NCI-H146 treated with DMSO at 0.1 percent for 48 hours (cell line): ENCODE results near the gene PIK3R6.
A peak's percentile ranks its signal among the peaks of the same experiment; 100 is the strongest.

Source experiments
- DNase-seq: peaks from one replicate; lab custom pipeline; 2025; ENCODE audit not compliant: unreplicated experiment; lab: John Stamatoyannopoulos, UW

Gene PIK3R6, protein sequence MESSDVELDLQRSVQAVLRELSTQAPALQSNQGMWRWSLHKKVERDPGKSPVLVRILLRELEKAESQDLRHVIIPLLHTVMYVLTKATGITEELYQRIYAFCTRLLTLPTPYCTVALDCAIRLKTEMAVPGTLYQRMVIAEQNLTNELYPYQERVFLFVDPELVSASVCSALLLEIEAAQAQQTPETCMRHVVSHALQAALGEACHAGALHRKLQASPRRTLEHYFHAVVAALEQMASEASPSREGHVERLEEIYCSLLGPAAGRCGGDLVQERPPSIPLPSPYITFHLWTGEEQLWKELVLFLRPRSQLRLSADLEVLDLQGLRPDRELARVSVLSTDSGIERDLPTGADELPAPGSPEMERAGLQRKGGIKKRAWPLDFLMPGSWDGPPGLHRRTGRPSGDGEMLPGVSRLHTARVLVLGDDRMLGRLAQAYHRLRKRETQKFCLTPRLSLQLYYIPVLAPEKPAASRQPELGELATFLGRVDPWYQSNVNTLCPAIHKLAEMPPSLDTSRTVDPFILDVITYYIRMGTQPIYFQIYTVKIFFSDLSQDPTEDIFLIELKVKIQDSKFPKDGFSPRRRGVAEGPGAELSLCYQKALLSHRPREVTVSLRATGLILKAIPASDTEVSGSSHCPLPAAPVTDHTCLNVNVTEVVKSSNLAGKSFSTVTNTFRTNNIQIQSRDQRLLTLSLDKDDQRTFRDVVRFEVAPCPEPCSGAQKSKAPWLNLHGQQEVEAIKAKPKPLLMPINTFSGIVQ

DNA sequence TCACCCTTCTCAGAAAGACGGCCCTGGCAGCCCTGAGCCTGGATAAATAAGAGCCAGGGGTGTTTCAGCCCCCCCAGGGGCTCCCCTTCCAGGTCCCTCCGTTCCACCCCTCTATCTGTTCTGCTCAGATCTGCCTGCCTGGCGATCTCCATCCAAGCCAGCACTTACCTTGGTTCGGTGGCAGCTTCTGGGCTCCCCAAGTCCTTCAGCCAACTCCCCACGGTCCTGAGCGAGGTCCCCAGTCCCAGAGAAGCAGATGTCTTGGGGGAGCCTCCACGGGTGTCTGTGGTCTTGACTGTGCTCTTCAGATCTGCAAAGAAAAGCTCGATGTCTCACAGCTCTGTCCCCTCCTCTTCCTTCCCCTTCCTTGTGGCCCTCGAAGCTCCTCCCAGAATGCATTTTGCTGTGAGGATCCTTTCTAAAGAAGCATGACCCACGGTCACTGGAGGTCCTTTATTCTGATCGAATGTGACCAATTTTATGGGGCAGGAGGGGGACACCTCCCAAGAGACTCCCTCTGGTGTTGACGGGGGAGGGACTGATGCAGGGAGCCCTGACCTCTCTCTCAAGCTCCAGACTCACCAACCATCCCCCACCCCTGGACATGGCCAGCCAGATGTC, at the start of gene PIK3R6:
Gene PIK3R6 (minus strand): TSS at position 314 of the 621 bp plus-strand sequence. CDS start 17,880 bp downstream, outside the sequence.
- peak; percentile 43 for DNase-seq

DNA sequence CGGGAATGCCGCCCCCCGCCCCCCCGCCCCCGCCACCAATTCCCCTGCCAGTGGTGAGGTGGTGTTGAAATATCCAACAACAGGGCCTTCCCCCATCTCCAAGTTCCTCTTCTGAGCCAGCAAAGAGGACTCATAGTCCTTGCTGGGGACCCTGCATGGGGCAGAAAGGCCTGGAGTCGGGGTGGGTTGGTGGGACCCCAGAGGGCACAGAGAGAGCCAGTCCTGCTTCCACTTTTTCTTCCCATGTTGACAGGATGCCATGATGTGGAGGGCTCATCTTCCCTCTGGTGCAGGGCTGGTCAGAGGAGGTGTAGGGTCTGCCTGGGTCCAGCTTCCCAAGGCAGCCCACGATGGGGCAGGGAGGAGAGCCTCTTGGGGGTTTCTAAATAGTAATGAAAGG, 49.0 kb upstream of the PIK3R6 start:
- DNase-seq, result no peak

DNA sequence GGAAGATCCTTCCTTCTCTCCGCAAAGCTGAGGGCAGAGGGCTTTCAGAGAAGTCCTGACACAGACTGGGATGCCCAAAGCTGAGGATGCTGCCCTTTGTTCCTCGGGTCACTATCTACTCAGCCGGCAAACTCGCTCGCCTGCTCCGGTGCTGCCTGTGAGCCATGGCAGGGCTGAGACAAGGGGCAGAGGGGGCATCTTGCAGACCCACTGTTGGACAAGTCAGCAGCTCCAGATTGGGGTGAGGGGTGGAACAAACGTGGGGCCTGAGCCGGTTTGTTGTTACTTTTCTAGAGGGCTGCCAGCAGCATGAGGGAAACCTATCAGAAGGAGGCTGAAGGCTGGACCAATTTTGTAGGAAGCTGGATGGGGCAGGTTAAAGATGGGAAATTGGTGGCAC, 47.1 kb upstream of the PIK3R6 start:
- DNase-seq, result no peak

DNA sequence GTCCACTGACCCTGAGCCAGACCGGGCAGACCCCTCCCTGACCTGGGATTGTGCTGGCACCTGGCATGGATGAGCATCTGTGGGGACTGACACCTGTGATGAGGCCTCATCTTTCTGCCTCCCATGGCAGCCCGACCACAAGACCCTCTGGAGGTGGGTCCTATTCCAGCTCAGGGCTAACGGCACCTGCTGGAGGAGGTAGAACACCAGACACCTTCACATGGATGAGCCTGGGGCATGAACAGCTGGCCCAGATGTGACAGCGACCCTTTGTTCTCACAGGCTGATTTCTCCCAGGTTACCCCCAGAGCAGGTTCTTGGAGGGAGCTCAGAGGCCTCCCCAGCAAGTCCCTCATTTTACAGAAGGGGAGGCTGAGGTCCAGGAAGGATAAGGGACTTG, 46.4 kb upstream of the PIK3R6 start:
- no peak for DNase-seq

DNA sequence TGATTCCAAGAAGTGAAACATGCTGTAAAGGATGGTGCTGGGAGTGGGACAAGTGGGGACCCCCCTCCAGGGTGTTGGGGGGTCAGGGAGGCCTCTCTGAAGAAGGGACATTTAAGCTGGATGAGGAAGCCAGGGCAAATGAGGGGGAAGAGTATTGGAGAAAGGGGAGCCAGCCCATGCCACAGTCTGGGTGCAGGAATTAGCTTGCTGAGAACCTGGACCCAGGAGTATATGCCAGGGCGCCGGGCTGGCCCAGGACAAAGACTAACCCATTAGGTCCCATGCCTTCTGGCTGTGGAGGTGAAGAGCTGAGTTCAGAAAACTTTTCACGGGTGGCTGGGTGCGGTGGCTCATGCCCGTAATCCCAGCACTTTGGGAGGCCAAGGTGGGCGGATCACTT, 45.6 kb upstream of the PIK3R6 start:
- no peak for DNase-seq

DNA sequence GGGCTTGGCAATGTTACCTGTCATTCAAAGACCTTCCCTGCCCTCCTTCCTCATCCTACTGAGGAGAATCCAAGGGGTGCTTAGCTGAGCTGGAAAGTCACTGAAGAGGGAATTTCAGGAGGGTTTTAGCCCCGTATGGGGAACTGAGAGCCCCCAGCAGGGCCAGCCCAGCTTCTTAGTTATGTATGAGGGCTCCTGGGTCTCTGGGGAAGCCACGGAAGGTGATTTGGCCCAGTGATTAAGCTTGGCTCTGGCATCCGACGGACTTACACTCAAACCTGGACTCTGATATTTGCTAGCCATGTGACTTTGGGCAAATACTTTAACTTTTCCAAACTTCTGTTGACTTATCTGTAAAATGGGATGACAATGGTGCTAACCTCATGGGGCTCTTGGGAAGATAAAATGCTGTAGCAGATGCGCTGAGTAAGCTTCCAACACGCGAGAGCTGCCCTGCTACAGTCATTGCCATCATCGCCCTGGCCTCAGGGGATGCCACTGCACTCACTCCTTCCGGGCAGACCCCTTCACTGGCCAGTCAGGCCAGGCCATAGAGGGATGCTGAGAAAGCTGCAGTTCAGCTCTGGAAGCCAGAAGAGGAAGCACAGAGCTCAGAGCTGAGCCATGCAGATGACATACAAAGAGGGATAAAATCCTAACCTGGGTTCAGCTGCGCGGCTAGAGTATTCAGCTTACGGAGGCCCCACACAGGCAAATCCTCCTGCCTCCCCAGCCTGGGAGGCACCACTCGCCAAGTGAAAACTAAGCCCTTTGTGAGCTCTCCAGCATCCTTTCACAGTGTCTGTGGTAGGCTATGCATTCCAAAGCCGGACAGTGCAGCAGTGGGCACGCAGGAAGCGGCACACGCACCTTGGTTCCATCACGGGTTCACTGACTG, 44.9 kb upstream of the PIK3R6 start:
- no peak for DNase-seq

DNA sequence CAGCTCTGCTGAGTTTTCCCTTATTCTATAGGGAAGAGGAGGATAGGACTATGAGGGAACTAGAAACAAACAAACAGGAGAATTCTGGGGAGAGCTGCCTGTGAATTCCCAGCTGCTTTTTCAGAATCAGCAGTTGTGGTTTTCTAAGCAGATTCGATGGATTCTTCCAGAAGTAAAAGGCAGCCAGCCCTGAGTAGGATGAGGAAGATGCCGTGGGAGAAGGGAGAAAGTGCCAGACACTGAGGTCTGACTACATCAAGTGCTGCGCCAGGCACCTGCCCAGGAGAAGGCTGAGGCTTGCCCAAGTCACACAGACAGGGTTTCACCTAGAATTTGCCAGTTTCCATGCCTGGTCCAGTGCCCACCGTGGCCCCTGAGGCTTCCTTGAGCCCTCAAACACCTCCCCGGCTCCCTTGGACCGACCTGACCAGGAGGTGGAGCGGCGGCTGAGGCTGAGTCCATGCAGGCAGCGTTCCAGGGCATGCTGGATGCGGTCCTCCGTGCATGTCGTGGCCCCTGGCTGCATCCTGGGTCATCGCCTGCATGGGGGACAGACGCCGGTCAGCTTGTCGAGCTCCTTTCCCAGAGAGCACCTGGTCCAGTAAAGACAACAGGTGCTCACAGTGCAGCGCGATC, 43.6 kb upstream of the PIK3R6 start:
- no peak for DNase-seq

DNA sequence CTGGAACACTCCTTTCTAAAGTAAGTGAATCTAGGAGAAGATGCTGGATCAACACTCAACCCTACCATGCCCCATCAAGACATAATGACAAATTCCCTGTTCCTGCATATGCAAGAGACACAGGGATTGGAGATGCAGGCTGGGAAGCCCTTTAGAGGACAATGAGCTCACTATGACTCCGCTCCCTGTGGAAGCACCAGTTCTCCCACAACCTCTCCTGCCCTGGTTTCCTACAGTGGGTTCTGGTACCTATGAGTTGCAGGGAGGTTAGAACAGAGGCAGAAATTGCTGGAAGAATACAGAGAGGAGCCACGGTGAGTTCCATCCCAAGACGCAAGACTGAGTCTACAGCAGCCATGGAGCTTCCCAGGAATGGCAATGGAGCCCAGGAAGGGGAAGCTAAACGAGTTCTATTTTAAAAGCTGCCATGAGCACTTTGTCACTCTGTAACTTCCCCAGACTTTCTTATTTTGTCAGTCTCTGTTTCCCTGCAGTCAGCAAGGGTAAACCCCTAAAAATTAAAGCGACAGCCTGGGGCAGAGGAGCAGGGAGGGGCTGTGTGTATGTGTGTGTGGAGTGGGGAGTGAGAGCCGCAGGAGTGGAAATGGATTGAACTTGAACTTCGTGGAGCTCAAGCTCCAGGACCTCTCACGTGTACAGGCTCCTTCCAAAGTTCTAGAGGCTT, 42.3 kb upstream of the PIK3R6 start:
- DNase-seq, result no peak

DNA sequence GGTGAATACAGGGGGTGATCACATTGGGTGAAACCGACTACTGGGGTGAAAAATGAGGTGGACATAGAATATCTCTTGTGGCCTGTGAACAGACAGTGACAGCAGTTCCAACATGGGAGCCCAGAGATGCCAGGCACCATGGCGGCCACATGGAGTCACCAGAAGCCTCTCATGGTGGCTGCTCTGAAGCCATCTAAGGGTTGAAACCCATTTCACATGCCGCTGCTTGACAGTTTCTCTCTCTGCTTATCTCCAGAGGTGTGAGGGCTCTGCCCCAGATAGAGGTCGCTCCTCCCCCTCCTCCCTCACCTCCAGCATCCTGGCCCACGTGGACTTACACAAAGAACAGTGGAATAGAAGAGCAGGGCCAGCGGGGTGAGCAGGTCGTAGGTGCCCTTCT, 37.9 kb upstream of the PIK3R6 start:
- DNase-seq, result no peak

DNA sequence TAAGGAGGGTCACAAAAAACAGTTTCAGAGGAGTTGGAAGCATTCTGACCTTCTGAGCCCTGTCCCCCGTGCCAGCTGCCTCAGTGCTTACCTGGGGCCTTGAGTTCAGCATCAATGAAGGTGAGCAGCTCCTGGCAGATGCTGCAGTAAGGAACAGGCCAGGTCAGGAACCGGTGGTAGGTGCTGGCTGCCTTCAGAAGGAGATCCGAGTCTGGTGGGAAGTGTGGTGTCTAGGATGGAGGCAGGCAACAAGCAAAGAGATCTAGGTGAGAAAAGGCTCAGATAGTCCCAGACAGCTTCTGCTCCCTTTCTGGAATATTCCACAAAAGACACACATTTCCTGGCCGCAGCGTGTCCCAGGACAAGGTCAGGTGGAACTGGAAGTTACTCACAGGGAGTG, 37.2 kb upstream of the PIK3R6 start:
- no peak for DNase-seq

DNA sequence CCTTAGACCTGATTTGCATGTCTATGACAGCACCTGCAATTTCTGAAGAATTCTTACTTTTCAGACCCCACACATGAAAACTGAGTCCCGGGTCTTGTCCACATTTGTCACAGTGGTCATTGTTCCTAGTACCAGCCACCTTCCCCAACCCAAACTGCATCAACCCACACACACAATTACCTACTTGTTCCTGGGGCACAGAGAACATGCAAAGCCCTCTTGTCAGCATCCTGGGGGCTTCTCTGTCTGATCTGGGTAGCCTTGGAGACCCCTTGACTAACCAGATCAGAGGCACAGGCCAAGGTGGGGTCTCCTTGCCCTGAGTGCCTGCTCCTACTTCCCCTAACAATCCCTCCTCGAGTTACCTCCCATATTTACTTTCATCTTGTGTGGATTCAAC, 36.7 kb upstream of the PIK3R6 start:
- no peak for DNase-seq

DNA sequence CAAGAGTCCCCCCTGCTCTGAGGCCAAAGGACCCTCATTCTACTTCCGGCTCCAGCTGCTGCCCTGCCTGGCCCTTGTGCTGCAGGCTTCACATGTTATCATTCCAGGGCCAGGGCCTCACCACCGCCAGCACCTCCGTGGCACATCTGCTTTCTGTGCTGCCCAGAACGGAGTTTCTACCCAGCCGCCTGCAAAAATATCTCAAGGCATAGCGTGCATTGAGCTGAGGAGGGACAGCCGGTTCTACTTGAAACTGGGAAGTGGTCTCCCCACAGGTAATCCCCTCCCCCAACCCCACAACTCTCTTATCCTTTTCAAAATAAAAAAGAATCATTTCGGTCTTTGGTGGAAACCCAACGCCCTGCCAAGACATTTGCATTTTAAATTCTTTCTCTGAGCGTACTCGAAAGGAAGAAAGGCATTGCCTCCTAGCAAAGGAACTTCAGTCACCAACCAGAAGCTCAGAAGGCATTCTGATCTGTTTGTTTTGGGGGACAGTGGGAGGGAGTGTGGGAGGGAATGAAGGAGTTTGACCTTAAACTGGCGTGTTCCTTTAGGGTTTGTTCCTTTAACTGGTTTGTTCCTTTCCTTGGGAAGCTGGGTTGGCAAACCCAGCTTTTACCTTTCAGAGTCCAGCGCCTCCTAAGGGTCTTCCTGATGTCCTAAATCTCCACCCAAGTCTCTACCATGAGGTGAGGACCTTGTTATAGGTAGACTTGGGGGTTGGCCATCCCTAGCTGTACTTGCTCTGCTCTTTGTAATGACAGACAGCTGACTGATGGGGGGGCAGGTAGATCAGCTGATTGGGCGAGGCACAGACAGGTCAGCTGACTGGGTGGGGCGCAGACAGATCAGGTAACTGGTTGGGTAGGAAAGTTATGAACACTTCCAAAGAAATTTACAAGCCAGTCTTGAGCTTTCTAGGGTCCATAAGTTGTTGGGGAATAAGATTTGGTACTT, 33.4 kb upstream of the PIK3R6 start:
- DNase-seq, result no peak

DNA sequence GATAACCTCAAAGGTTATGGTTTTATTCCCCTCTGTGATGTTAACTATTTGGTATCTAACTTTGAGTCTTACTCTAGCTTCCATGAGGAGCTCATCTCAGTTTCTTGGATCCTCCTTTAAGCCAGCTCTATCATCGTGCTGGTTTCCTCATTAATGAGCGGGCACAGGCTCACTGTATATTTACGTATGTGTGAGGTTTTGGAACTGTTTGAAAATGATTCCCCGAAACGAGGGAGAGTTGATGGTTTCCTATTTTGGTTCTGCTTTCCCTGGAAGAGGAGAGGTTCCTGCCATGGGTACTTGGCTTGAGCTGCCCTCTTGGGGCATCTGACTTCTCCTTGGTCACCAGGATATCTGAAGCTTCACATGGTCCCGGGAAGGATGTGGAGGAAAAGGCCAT, 32.7 kb upstream of the PIK3R6 start:
- DNase-seq, result no peak

DNA sequence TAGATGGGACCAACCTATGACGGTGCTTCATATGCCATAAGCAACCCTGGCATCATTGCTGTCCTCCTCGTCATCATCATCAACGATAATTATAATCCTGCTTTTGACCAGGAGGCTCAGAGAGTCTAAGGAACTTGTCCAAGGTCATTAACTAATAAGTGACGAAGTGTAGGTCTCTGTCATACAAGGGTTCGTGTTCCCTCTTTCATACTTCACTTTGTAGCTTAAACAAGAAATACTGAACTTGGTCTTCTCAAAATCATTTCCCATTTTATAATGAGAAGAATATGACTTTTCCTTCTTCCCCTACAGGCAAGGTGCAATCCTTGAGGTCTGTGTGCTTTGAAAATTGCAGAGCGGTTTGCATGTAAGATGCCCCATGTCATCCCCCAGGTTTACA, 31.2 kb upstream of the PIK3R6 start:
- no peak for DNase-seq

DNA sequence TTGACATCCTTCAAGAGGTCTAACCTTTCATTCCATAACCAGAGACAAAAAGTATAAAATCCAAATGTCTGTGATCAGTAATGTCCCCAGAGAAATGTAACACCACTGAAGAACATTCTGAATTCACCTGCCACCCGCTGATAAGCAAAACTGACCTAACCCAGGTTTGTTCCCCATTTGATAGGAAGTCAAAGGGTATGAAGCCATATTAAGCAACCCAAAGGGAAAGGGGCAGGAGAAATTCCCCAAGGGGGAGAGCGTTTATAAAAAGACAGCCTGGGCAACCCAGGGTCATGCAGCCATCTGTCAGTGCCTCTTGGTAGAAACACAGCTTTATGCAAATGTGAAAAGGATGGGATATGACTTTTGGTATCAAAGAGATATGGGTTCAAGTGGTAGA, 30.7 kb upstream of the PIK3R6 start:
- DNase-seq, result no peak

DNA sequence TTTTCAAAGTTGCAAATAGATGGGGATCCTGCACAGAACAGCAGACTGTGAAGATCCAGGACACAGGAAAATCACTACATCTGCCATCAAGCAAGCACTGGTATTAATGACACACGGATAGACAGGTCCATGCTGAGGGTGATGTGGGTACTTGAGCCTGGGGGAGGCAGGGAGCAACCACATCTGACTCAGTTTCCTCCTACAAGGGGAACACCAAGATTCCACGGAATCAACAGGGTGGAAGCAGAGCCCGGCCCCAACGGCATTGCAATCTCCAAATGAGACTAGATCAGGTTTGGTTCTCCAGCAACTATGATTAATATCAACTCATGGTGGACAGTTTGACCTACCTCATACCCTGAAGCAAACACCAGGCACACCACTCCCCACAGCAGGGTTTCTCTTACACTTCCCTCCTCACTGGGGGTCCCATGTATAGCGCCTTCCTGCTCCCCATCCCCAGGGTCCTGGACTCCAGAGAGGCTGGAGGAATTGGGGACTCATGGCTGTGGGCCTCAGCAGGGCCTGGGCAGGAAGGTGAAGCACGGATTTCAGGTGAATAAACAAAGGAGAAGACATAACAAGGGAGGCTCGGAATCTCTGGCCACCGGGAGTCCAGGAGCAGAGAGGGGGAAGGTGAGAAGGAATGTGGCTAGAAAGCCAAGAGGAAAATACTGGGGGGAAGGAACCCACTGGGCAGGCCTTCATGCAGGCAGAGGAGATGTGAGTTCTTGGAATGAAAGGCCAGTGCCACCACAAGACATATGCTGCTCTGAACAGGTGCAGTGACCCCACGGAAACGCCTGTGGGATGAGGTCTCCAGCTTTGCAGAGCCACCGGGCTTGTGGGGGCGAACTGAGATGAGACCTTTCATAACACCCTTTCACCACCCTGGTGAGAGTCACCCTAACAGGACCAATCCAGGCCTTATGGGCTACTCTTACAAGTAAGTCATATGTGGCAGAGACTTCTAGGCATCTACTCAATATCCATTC, 29.5 kb upstream of the PIK3R6 start:
- no peak for DNase-seq

DNA sequence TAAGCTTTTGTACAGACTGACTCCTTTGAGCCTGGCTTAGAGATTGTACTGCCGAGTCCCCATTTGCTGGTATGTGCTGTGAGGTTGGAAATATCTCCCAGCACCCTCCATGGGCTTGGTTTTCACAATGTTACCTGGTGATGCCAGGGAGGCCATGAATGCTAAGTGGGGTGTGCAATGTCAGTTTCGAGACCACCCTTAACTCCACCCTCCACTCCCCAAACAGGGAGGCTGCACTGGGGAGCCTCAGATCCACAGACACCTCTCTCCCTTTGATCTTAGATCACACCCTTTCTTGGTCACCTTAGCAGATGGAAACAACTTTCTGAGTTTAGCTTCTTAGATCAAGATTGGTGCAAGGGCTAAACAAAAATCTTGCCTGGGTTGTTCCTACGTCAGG, 28.6 kb upstream of the PIK3R6 start:
- no peak for DNase-seq
